ENCODE measurements around the gene JMJD8. TPM values are rescaled to one million over a fixed set of nuclear protein-coding genes. Genes with fewer than 3 reads are reported as not detected.

Gene JMJD8
- total and polyA plus RNA-seq, 9 of the 15 experiments (the other 6 are each of a cell fraction or from before 2014, with no cell fraction given) = 1.2 to 50.6 (median 29.3) TPM

GRCh38 chr16:733382-734207 is 49.5 kb upstream of the JMJD8 start (continued):
- TF ChIP-seq ZNF507 (tag; conservative IDR thresholded peaks at IDR 0.05) (no peak), RBM34 (IDR thresholded peaks at IDR 0.05; ENCODE audit: borderline replicate concordance, insufficient read depth, low read length) (no peak), MCM7 (IDR thresholded peaks at IDR 0.05) (no peak)

DNA sequence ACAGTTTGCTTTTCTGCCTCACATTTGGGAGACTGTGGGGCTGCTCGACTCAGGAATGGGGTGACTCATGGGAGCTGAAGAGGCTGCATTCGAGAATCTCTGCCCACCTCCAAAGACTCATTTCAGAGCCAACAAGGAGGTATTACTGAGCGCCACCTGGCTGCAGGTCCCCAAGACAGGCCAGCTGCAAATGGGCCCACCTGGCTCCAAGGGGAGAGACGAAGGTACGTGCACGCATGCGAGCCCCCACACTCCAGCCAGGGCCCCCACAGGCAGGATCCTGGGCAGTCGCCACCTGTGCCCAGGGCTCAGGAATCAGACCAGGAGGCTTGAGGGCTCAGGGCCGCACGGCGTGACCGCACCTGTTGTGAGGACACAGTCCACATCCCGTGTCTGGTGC is 48.8 kb upstream of the JMJD8 start:
- CTCF ChIA-PET (ENCODE audit: low intra/inter-chr PET ratio) = interaction anchor here (0.6 kb wide), 1 partner anchor 52 kb away, joined by 3 read pairs; no protein-coding TSS in a partner anchor
- H3K9ac ChIP-seq (ENCODE audit: insufficient read depth in 1 of 2, low read depth in 2 of 2, low read length in 2 of 2) = no peak overlapping the region
- no peak for ATAC-seq

More for the DNA sequence above, 48.8 kb upstream of the JMJD8 start:
- WGBS (ENCODE audit: insufficient coverage, low coverage, missing lambda C conversion rate) = 91% methylated on average over 7 of the region's 13 CpGs
- no peak overlapping the region for H2AFZ ChIP-seq (ENCODE audit: low read depth, low read length)
- H3K4me1 ChIP-seq (replicated peaks in 1 of 2; ENCODE audit: control insufficient read depth in 2 of 2, insufficient read depth in 2 of 2, low read length in 2 of 2) = peaks cover 13 to 96% of the 10 kb centered on the region in 2 experiments
- H3K4me2 ChIP-seq (ENCODE audit: insufficient read depth, low read length) = no peak overlapping the region
- FAIRE-seq = no peak
- no peaks in the 10 kb centered on the region for H3K27me3 ChIP-seq (ENCODE audit: control insufficient read depth in 2 of 2, insufficient read depth in 2 of 2, low read length in 2 of 2)
- H4K20me1 ChIP-seq (replicated peaks; ENCODE audit: control insufficient read depth, insufficient read depth, low read length) = no peaks in the 10 kb centered on the region; the same call in 1 of the 2 replicates
- in situ Hi-C loops (cut with MboI) (no loop called here), intact Hi-C loops (cut with micrococcal nuclease) (no loop called here)
- TF ChIP-seq CTCF (IDR thresholded peaks at IDR 0.05 in 2 of 3, conservative IDR thresholded peaks at IDR 0.05 in 1 of 3; ENCODE audit: insufficient read depth in 2 of 3, low read depth in 1 of 3, low read length in 3 of 3) = 0 out of 6 replicates have a peak, but pooled peaks of 2 of the 3 experiments have one; percentile 9 to 11
- 0 out of 2 replicates have a peak, but pooled peaks have one; percentile 17 for TF ChIP-seq TFAP4 (CRISPR knock-in tag; IDR thresholded peaks at IDR 0.05; ENCODE audit: borderline replicate concordance)
- no peak for TF ChIP-seq HSF4 (CRISPR knock-in tag; IDR thresholded peaks at IDR 0.05; ENCODE audit: borderline replicate concordance)
- DNase-seq (ENCODE audit: extremely low read depth in 1 of 4, low spot score in 3 of 4) = no peak
- H3K79me2 ChIP-seq (ENCODE audit: control insufficient read depth, insufficient read depth, low read length) = peaks cover 18% of the 10 kb centered on the region
- peaks cover 84% of the 10 kb centered on the region; the same call in 2 of the 3 replicates for H3K36me3 ChIP-seq (ENCODE audit: control insufficient read depth, insufficient read depth, low read length)
- H3K27ac ChIP-seq (ENCODE audit: extremely low read depth, low read depth, low read length) = no peak overlapping the region
- BruUV-seq (replicated peaks) = no TSS peak
- H3K4me3 ChIP-seq = no peak overlapping the region
- H3K9me3 ChIP-seq (replicated peaks; ENCODE audit: control insufficient read depth, insufficient read depth, low read depth, low read length) = no peaks in the 10 kb centered on the region
- H3K9me1 ChIP-seq (ENCODE audit: control insufficient read depth, insufficient read depth, low read length) = peaks cover 5% of the 10 kb centered on the region
- POLR2A ChIA-PET = no interaction called here

All from K562 (cell line).